Esophagus (tissue), 2 donors: ENCODE results near the gene PRKCD. TPM values are rescaled to one million over a fixed set of nuclear protein-coding genes. Genes with fewer than 3 reads are reported as not detected.

Experiments used
- H3K27ac ChIP-seq, 2 donors: one replicate each; pipeline ENCODE4 v1.5.1; 2013; ENCODE audit warnings: low read depth in 2 of 2, mild to moderate bottlenecking in 2 of 2, inconsistent platforms in 1 of 2, low read length in 1 of 2, moderate library complexity in 1 of 2
- H3K27me3 ChIP-seq, 2 donors: one replicate each; pipeline ENCODE4 v1.6.1; 2013; ENCODE audit warnings: low read length in 2 of 2, control low read depth in 1 of 2, mild to moderate bottlenecking in 1 of 2; ENCODE audit not compliant: insufficient read depth in 2 of 2, control insufficient read depth in 1 of 2
- H3K36me3 ChIP-seq, 2 donors: one replicate each; pipeline ENCODE4 v1.6.1; 2013; ENCODE audit warnings: low read length in 1 of 2; ENCODE audit not compliant: control insufficient read depth in 2 of 2, insufficient read depth in 2 of 2
- H3K4me1 ChIP-seq, 2 donors: one replicate each; pipeline ENCODE4 v1.6.1; 2013; ENCODE audit warnings: low read length in 1 of 2; ENCODE audit not compliant: control insufficient read depth in 2 of 2, insufficient read depth in 2 of 2
- H3K4me3 ChIP-seq, 2 donors: one replicate each; pipeline ENCODE4 v1.5.1; 2013; ENCODE audit warnings: low read length in 2 of 2, mild to moderate bottlenecking in 2 of 2, low read depth in 1 of 2, moderate library complexity in 1 of 2
- H3K9me3 ChIP-seq, 2 donors: one replicate each; pipeline ENCODE4 v1.6.1; 2013; ENCODE audit warnings: mild to moderate bottlenecking in 2 of 2, low read depth in 1 of 2, low read length in 1 of 2, moderate library complexity in 1 of 2; ENCODE audit not compliant: control insufficient read depth in 2 of 2, insufficient read depth in 1 of 2
- WGBS, 2 donors: extraction: QIAGEN DNeasy Blood & Tissue Kit; methylation state at CpG; one replicate each; pipeline ENCODE4 v1.1.7; 2013; 5-methylcytosine and 5-hydroxymethylcytosine counted together
- polyA plus RNA-seq, 2 donors: library from polyadenylated mRNA; stranded (reverse); fragments of 200-250 nt; gene quantifications; one replicate each; pipeline ENCODE4 v1.2.3, GENCODE V29; 2013
- donor health status: healthy with polysubstance abuse.
- donor health status: Bipolar disorder and iron deficiency.

PRKCD gene
- polyA plus RNA-seq, 2 donors: 19.8 to 22.2 TPM

DNA sequence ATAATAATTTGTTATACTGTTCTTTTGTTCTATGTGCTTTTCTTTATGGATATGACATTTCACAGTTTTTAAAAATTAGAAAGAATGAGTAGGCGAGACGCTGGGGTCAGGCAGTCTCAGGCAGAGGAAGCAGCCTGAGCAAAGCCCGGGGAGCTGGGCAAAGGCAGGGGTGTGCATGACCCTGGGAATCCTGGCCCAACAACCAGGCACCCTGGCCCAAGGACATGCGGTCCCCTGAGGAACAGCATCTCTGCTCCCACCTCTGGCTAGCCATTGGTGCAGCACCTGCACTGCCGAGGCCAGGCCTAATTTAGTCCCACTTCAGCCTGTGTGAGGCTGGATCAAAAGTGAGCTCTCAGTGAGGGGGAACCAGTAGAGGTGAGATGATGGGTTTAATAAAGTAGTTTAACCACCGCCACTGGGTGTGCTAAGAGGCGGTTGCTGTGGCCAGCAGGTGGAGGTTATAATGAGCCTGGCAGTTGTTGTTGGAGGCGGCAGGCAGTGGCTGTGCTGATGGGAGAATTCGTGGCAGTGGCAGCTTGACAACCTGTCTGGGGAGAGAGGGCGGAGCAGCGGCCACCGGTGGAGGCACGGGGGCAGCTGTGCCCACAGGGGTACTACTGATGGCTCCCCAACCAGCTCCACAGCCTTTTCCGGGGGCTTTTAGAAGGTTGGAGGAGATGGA, 41.5 kb downstream of the PRKCD start:
- Histone ChIP-seq H3K4me3 (no peak overlapping the region), H3K27me3 (no peaks in the 10 kb centered on the region), H3K4me1 (no peaks in the 10 kb centered on the region), H3K27ac (no peak overlapping the region), H3K9me3 (no peaks in the 10 kb centered on the region), H3K36me3 (no peaks in the 10 kb centered on the region)
- 74 to 80% methylated on average over 14 of the region's 14 CpGs for WGBS, 2 donors

GRCh38 chr3:53211706-53212702, 51.0 kb downstream of the PRKCD start:
- Histone ChIP-seq H3K4me1 (no peaks in the 10 kb centered on the region), H3K27me3 (no peaks in the 10 kb centered on the region), H3K27ac (no peak overlapping the region), H3K9me3 (peaks cover 0 to 3% of the 10 kb centered on the region in 2 donors), H3K4me3 (no peak overlapping the region), H3K36me3 (no peaks in the 10 kb centered on the region)
- WGBS, 2 donors: 79 to 82% methylated on average over 9 of the region's 9 CpGs

DNA sequence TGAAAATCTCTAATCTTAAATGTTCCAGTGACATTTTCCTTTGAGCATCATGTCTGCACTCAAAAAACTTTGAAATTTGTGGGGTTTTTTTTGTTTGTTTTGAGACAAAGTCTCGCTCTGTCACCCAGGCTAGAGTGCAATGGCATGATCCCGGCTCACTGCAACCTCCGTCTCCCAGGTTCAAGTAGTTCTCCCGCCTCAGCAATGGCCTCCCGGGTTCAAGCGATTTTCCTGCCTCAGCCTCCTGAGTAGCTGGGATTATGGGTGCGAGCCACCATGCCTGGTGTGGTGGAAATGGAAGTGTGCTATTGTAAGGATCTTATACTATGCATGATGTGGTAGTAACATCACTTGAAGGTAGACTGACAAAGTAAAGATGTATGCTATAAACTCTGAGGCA, 52.3 kb downstream of the PRKCD start:
- H3K4me3 ChIP-seq: no peak overlapping the region
- no peaks in the 10 kb centered on the region for H3K4me1 ChIP-seq
- WGBS, 2 donors: 90 to 92% methylated on average over 7 of the region's 7 CpGs
- H3K27ac ChIP-seq: no peak overlapping the region
- peaks cover 0 to 3% of the 10 kb centered on the region in 2 donors for H3K9me3 ChIP-seq
- no peaks in the 10 kb centered on the region for H3K36me3 ChIP-seq
- no peaks in the 10 kb centered on the region for H3K27me3 ChIP-seq

- Histone ChIP-seq H3K36me3 (no peaks in the 10 kb centered on the region), H3K27me3 (no peaks in the 10 kb centered on the region), H3K4me1 (no peaks in the 10 kb centered on the region), H3K9me3 (no peaks in the 10 kb centered on the region), H3K27ac (no peak overlapping the region), H3K4me3 (no peak overlapping the region)
- WGBS, 2 donors: 28 to 43% methylated on average over 2 of the region's 2 CpGs
These were observed 54.8 kb downstream of the PRKCD start for GRCh38 chr3:53215816-53216215.

DNA sequence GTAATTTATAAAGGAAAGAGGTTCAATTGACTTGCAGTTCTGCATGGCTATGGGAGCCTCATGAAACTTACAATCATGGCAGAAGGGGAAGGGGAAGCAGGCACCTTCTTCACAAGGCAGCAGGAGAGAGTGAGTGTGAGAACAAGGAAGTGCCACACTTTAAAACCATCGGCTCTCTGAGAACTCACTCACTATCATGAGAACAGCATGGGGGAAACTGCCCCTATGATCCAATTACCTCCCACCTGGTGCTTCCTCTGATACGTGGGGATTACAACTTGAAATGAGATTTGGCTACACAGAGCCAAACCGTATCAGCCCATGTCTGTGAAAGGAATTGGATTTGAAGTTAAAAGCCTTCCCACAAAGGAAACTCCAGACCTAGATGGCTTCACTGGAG, 55.7 kb downstream of the PRKCD start:
- H3K27me3 ChIP-seq: no peaks in the 10 kb centered on the region
- H3K27ac ChIP-seq: no peak overlapping the region
- WGBS, 2 donors: 43 to 44% methylated on average over 3 of the region's 3 CpGs
- no peak overlapping the region for H3K4me3 ChIP-seq
- H3K4me1 ChIP-seq: no peaks in the 10 kb centered on the region
- H3K9me3 ChIP-seq: no peaks in the 10 kb centered on the region
- H3K36me3 ChIP-seq: no peaks in the 10 kb centered on the region

DNA sequence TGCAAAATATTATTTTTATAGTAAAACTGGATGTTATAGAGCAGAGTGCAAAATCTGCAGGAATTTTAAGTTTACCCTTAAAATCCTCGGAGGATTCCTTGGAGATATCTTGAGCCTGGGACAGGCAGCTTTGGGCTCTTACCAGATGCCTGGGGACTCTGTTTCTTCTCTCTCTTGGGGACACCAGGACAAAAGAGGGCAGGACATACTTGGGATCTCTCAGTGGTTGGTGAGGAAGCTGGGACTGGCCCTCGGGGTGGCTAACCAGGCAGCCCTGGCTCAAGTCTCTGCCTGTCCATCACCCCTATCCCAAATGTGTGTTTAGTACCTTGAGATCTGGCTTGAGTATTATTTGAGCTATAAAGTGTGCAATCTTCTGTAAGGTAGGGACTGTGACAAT, 56.2 kb downstream of the PRKCD start:
- H3K4me1 ChIP-seq: no peaks in the 10 kb centered on the region
- no peak overlapping the region for H3K27ac ChIP-seq
- H3K27me3 ChIP-seq: no peaks in the 10 kb centered on the region
- no peak overlapping the region for H3K4me3 ChIP-seq
- 76 to 83% methylated on average over 2 of the region's 2 CpGs for WGBS, 2 donors
- H3K36me3 ChIP-seq: no peaks in the 10 kb centered on the region
- no peaks in the 10 kb centered on the region for H3K9me3 ChIP-seq

DNA sequence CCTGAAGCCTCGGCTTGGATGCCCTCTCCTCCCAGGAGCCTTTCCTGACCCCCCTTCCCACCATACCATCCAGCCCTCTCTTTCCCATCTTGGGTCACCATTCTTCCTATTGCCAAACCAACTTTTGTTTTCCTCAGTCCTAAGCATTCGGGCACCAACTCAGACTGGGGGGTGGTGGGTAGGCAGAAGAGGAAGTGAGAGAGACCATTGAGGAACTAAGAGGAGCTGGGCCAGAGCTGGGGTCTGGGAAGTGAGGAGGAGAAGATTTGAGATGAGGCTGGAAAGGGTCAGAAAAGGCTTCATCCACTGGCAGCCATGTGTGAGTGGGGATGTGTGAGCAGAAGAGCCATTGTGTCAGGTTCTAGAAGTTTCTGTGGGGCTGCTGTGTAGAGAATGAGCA, 57.1 kb downstream of the PRKCD start:
- Histone ChIP-seq H3K36me3 (peaks cover 2% of the 10 kb centered on the region in 2 donors), H3K4me3 (no peak overlapping the region), H3K9me3 (no peaks in the 10 kb centered on the region), H3K27ac (no peak overlapping the region), H3K4me1 (no peaks in the 10 kb centered on the region), H3K27me3 (no peaks in the 10 kb centered on the region)
- 76 to 79% methylated on average over 2 of the region's 2 CpGs for WGBS, 2 donors

GRCh38 chr3:53219895-53220483, 59.0 kb downstream of the PRKCD start:
- 44 to 46% methylated on average over 10 of the region's 10 CpGs for WGBS, 2 donors
- Histone ChIP-seq H3K27me3 (no peaks in the 10 kb centered on the region), H3K9me3 (no peaks in the 10 kb centered on the region), H3K4me3 (no peak overlapping the region), H3K27ac (no peak overlapping the region), H3K36me3 (peaks cover 8 to 20% of the 10 kb centered on the region in 2 donors), H3K4me1 (no peaks in the 10 kb centered on the region)

GRCh38 chr3:53221345-53221744, 60.3 kb downstream of the PRKCD start:
- WGBS, 2 donors: 79 to 90% methylated on average over 4 of the region's 4 CpGs

More at GRCh38 chr3:53221345-53221744, 60.3 kb downstream of the PRKCD start:
- H3K4me3 ChIP-seq: no peak overlapping the region
- H3K36me3 ChIP-seq: peaks cover 8 to 33% of the 10 kb centered on the region in 2 donors
- H3K9me3 ChIP-seq: no peaks in the 10 kb centered on the region
- H3K4me1 ChIP-seq: no peaks in the 10 kb centered on the region
- no peaks in the 10 kb centered on the region for H3K27me3 ChIP-seq
- no peak overlapping the region for H3K27ac ChIP-seq
